Measurements from ENCODE around the gene TRAF6.
"Not testable (repeated sequence)": the region's sequence is repeated elsewhere in the genome, so short reads cannot be mapped to it uniquely, and the experiment has no call there.

DNA sequence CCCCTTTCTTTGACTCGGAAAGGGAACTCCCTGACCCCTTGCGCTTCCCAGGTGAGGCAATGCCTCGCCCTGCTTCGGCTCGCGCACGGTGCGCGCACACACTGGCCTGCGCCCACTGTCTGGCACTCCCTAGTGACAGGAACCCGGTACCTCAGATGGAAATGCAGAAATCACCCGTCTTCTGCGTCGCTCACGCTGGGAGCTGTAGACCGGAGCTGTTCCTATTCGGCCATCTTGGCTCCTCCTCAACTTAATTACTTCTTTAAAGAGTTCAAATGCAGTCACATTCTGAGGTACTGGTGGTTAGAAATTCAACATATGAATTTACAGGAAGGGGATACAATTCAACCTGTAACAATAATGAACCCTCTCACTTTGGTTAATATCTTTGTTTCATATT, 47.3 kb upstream of the TRAF6 start:
- TF ChIP-seq, protein P1, sequence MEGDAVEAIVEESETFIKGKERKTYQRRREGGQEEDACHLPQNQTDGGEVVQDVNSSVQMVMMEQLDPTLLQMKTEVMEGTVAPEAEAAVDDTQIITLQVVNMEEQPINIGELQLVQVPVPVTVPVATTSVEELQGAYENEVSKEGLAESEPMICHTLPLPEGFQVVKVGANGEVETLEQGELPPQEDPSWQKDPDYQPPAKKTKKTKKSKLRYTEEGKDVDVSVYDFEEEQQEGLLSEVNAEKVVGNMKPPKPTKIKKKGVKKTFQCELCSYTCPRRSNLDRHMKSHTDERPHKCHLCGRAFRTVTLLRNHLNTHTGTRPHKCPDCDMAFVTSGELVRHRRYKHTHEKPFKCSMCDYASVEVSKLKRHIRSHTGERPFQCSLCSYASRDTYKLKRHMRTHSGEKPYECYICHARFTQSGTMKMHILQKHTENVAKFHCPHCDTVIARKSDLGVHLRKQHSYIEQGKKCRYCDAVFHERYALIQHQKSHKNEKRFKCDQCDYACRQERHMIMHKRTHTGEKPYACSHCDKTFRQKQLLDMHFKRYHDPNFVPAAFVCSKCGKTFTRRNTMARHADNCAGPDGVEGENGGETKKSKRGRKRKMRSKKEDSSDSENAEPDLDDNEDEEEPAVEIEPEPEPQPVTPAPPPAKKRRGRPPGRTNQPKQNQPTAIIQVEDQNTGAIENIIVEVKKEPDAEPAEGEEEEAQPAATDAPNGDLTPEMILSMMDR (optimal IDR thresholded peaks at IDR 0.05 in 1 of 3, IDR thresholded peaks at IDR 0.05 in 1 of 3, conservative IDR thresholded peaks at IDR 0.05 in 1 of 3; ENCODE audit: extremely low read depth in 1 of 3, insufficient read depth in 2 of 3, low read length in 3 of 3): not testable (repeated sequence)
- not testable (repeated sequence) for TF ChIP-seq EZH2 (IDR thresholded peaks at IDR 0.05; ENCODE audit: low read length)

All from keratinocyte (primary cell).